H9 (cell line): Measurements from ENCODE around the gene SLC7A9. TPM values are rescaled to one million over a fixed set of nuclear protein-coding genes. Genes with fewer than 3 reads are reported as not detected.
A peak's percentile ranks its signal among the peaks of the same experiment; 100 is the strongest.

Experiments used
- DNase-seq: peaks from one replicate; pipeline ENCODE4 v3.0.0-alpha.2; 2017
- H2AFZ ChIP-seq: one replicate; pipeline ENCODE4 v1.6.1; 2013; ENCODE audit warnings: mild to moderate bottlenecking, low read length, control low read depth, moderate library complexity
- H2AK5ac ChIP-seq: 2 replicates; pipeline ENCODE4 v1.6.1; 2013; ENCODE audit warnings: low read length, control low read depth, mixed read lengths; ENCODE audit not compliant: insufficient read length
- H2BK120ac ChIP-seq: one replicate; pipeline ENCODE4 v1.6.1; 2013; ENCODE audit warnings: low read depth, mild to moderate bottlenecking, low read length, control low read depth, inconsistent platforms; ENCODE audit not compliant: poor library complexity, severe bottlenecking
- H2BK12ac ChIP-seq: 2 replicates; pipeline ENCODE4 v1.6.1; 2013; ENCODE audit warnings: low read length, control low read depth, mixed read lengths, low read depth; ENCODE audit not compliant: insufficient read length
- H2BK15ac ChIP-seq: 2 replicates; pipeline ENCODE4 v1.6.1; 2013; ENCODE audit warnings: low read depth, low read length, control low read depth
- H2BK20ac ChIP-seq: one replicate; pipeline ENCODE4 v1.6.1; 2013; ENCODE audit warnings: low read depth, mild to moderate bottlenecking, low read length, control low read depth, inconsistent platforms; ENCODE audit not compliant: poor library complexity, severe bottlenecking
- H2BK5ac ChIP-seq: 2 replicates; pipeline ENCODE4 v1.6.1; 2013; ENCODE audit warnings: low read length, control low read depth, mixed read lengths; ENCODE audit not compliant: insufficient read length
- H3K14ac ChIP-seq: 2 replicates; pipeline ENCODE4 v1.6.1; 2013; ENCODE audit warnings: low read length, control low read depth; ENCODE audit not compliant: insufficient read depth
- H3K18ac ChIP-seq: 2 replicates; pipeline ENCODE4 v1.6.1; 2013; ENCODE audit warnings: low read depth, mild to moderate bottlenecking, mixed read lengths, low read length, control low read depth; ENCODE audit not compliant: insufficient read length
- H3K23ac ChIP-seq: 2 replicates; pipeline ENCODE4 v1.6.1; 2013; ENCODE audit warnings: low read length, control low read depth, mixed read lengths, low read depth; ENCODE audit not compliant: insufficient read length
- H3K23me2 ChIP-seq: 2 replicates; pipeline ENCODE4 v1.6.1; 2013; ENCODE audit warnings: low read depth, mild to moderate bottlenecking, mixed read lengths, low read length, control low read depth; ENCODE audit not compliant: insufficient read length, poor library complexity, severe bottlenecking
- H3K27ac ChIP-seq: 2 replicates; pipeline ENCODE4 v1.5.1; 2013; ENCODE audit warnings: low read length, control low read depth, mixed read lengths, low read depth; ENCODE audit not compliant: insufficient read length
- H3K27me3 ChIP-seq: 2 replicates; pipeline ENCODE4 v1.6.1; 2013; ENCODE audit warnings: low read length, control low read depth, inconsistent platforms; ENCODE audit not compliant: insufficient read depth
- H3K4ac ChIP-seq: 2 replicates; pipeline ENCODE4 v1.6.1; 2013; ENCODE audit warnings: low read depth, mild to moderate bottlenecking, control low read depth, inconsistent platforms, low read length, moderate library complexity
- H3K4me1 ChIP-seq: 2 replicates; pipeline ENCODE4 v1.6.1; 2013; ENCODE audit warnings: low read length, control low read depth, inconsistent platforms; ENCODE audit not compliant: insufficient read depth
- H3K4me2 ChIP-seq: 2 replicates; pipeline ENCODE4 v1.6.1; 2013; ENCODE audit warnings: low read length, control low read depth, mixed read lengths; ENCODE audit not compliant: insufficient read length, insufficient read depth
- H3K56ac ChIP-seq: 2 replicates; pipeline ENCODE4 v1.6.1; 2013; ENCODE audit warnings: low read depth, mild to moderate bottlenecking, mixed read lengths, low read length, control low read depth; ENCODE audit not compliant: insufficient read length
- H3K79me1 ChIP-seq: 2 replicates; pipeline ENCODE4 v1.6.1; 2013; ENCODE audit warnings: low read depth, mild to moderate bottlenecking, moderate library complexity, low read length, control low read depth, inconsistent platforms; ENCODE audit not compliant: insufficient read depth, poor library complexity, severe bottlenecking
- H3K79me2 ChIP-seq: 2 replicates; pipeline ENCODE4 v1.6.1; 2013; ENCODE audit warnings: low read length, control low read depth, inconsistent platforms; ENCODE audit not compliant: insufficient read depth
- H3K9ac ChIP-seq: 2 replicates; pipeline ENCODE4 v1.6.1; 2013; ENCODE audit warnings: low read length, control low read depth, mixed read lengths; ENCODE audit not compliant: insufficient read length; ENCODE audit errors: extremely low read depth
- H3K9me3 ChIP-seq: one replicate; pipeline ENCODE4 v1.6.1; 2013; ENCODE audit warnings: low read depth, low read length, inconsistent platforms; ENCODE audit not compliant: control insufficient read depth
- H3T11ph ChIP-seq: one replicate; pipeline ENCODE4 v1.6.1; 2013; ENCODE audit warnings: mild to moderate bottlenecking, low read length, control low read depth, inconsistent platforms
- H4K20me1 ChIP-seq: one replicate; pipeline ENCODE4 v1.6.1; 2013; ENCODE audit not compliant: control insufficient read depth, insufficient read length, insufficient read depth
- H4K5ac ChIP-seq: 2 replicates; pipeline ENCODE4 v1.6.1; 2013; ENCODE audit warnings: low read depth, mild to moderate bottlenecking, mixed read lengths, low read length, control low read depth; ENCODE audit not compliant: insufficient read length
- H4K8ac ChIP-seq: replicated peaks from 2 replicates; pipeline ENCODE4 v1.6.1; 2013; ENCODE audit warnings: low read length, control low read depth, mixed read lengths, low read depth; ENCODE audit not compliant: insufficient read length
- H4K91ac ChIP-seq: 2 replicates; pipeline ENCODE4 v1.6.1; 2013; ENCODE audit warnings: low read depth, mild to moderate bottlenecking, moderate library complexity, mixed read lengths, low read length, control low read depth; ENCODE audit not compliant: insufficient read length
- H3K27ac Mint-ChIP-seq, 3 experiments: 2 replicates in 2 of 3; 3 replicates in 1 of 3; pipeline ENCODE4 v1.8.0; 2020 to 2021; ENCODE audit warnings: mixed read lengths in 3 of 3, mild to moderate bottlenecking in 1 of 3, moderate library complexity in 1 of 3
- H3K27me3 Mint-ChIP-seq: 2 replicates; pipeline ENCODE4 v1.8.0; 2021; ENCODE audit warnings: low read depth, mild to moderate bottlenecking, moderate library complexity, mixed read lengths
- H3K36me3 Mint-ChIP-seq, 3 experiments: 2 replicates in 2 of 3; 3 replicates in 1 of 3; pipeline ENCODE4 v1.8.0; 2020 to 2021; ENCODE audit warnings: low read depth in 3 of 3, mixed read lengths in 3 of 3; ENCODE audit not compliant: insufficient read depth in 1 of 3
- H3K4me1 Mint-ChIP-seq, 2 experiments: 2 replicates each; pipeline ENCODE4 v1.8.0; 2020; ENCODE audit warnings: mixed read lengths in 2 of 2
- H3K4me3 Mint-ChIP-seq, 2 experiments: 2 replicates in 1 of 2; 3 replicates in 1 of 2; pipeline ENCODE4 v1.8.0; 2020 to 2021; ENCODE audit warnings: mild to moderate bottlenecking in 2 of 2, mixed read lengths in 2 of 2, moderate library complexity in 1 of 2
- H3K9me3 Mint-ChIP-seq, 2 experiments: 2 replicates in 1 of 2; 3 replicates in 1 of 2; pipeline ENCODE4 v1.8.0; 2020; ENCODE audit warnings: mild to moderate bottlenecking in 2 of 2, mixed read lengths in 2 of 2, moderate library complexity in 1 of 2
- CTCF ChIP-seq: fragments of 200-600 bp; sonication (generic); conservative IDR thresholded peaks from 3 replicates; pipeline ENCODE4 v1.8.0; 2021; ENCODE audit warnings: antibody characterized with exemption, mild to moderate bottlenecking
- WGBS: extraction: QIAGEN DNeasy Blood & Tissue Kit; methylation state at CpG from one replicate; pipeline ENCODE4 v1.1.7; 2013; ENCODE audit warnings: missing lambda C conversion rate, low lambda C conversion rate, mixed read lengths; ENCODE audit not compliant: insufficient read length; ENCODE audit errors: extremely low coverage; 5-methylcytosine and 5-hydroxymethylcytosine counted together
- total RNA-seq: library from RNA; stranded (reverse); gene quantifications from 2 replicates; pipeline ENCODE4 v1.2.1, GENCODE V29; 2021

SLC7A9 gene
- total RNA-seq, 1 experiment from 2014 or later = not detected

- H3K23ac ChIP-seq = no peak overlapping the region
- H3K23me2 ChIP-seq = no peaks in the 10 kb centered on the region
- H2AFZ ChIP-seq = no peak overlapping the region
- H3K4ac ChIP-seq = no peak overlapping the region
- no peak overlapping the region for H2BK15ac ChIP-seq
- no peaks in the 10 kb centered on the region for H3K79me2 ChIP-seq
- no peak overlapping the region for H4K8ac ChIP-seq
- no peaks in the 10 kb centered on the region for H3K79me1 ChIP-seq
- no peak for DNase-seq
- no peak overlapping the region for H2BK20ac ChIP-seq
- H2BK5ac ChIP-seq = no peak overlapping the region
- H3K9me3 ChIP-seq = no peaks in the 10 kb centered on the region
- WGBS = no CpG with 5 or more reads among the region's 14 CpGs
- peaks cover 33 to 35% of the 10 kb centered on the region in 2 experiments for H3K4me1 Mint-ChIP-seq
- no peak overlapping the region for H4K5ac ChIP-seq
- no peak overlapping the region for H4K91ac ChIP-seq
- H3K18ac ChIP-seq = no peak overlapping the region
- peaks cover 0 to 3% (median 0%) of the 10 kb centered on the region in 3 experiments; a peak in 1 of 7 replicates for H3K36me3 Mint-ChIP-seq
- H3K4me2 ChIP-seq = no peak overlapping the region
- H3K9ac ChIP-seq = no peak overlapping the region
- H4K20me1 ChIP-seq = no peaks in the 10 kb centered on the region
- TF ChIP-seq CTCF = no peak
- H3K4me3 Mint-ChIP-seq = peak overlapping the region in 1 of 2 experiments; percentile 24; a peak in 1 of 5 replicates
- H3K9me3 Mint-ChIP-seq = 0 out of 5 replicates have a peak, but pooled peaks cover 0 to 2% of the 10 kb centered on the region in 2 experiments
- no peak overlapping the region for H3T11ph ChIP-seq
- no peak overlapping the region for H2BK120ac ChIP-seq
- H3K27ac Mint-ChIP-seq = 0 out of 7 replicates have a peak overlapping the region, but pooled peaks of 1 of the 3 experiments have one; percentile 21
- H3K4me1 ChIP-seq = no peaks in the 10 kb centered on the region; the same call in 1 of the 2 replicates
- peaks cover 17% of the 10 kb centered on the region for H3K27me3 Mint-ChIP-seq
- H3K14ac ChIP-seq = no peak overlapping the region; the same call in 1 of the 2 replicates
- H3K27ac ChIP-seq = no peak overlapping the region
- no peak overlapping the region for H3K56ac ChIP-seq
- no peak overlapping the region for H2BK12ac ChIP-seq
- no peak overlapping the region for H2AK5ac ChIP-seq
- H3K27me3 ChIP-seq = no peaks in the 10 kb centered on the region
Observed at GRCh38 chr19:32822916-32823746, 46.4 kb downstream of the SLC7A9 start.
